ENCODE data around the gene RAPGEF3. TPM values are rescaled to one million over a fixed set of nuclear protein-coding genes. Genes with fewer than 3 reads are reported as not detected.

Gene RAPGEF3
- total and polyA plus RNA-seq, 8 donors = 10.8 to 28.9 (median 16.5) TPM

- H3K27ac ChIP-seq = no peak overlapping the region
- DNase-seq = peak in 1 of 4 donors; percentile 74
- ATAC-seq = no peak
- no peak overlapping the region for H3K4me3 ChIP-seq
- TF ChIP-seq, protein P1, sequence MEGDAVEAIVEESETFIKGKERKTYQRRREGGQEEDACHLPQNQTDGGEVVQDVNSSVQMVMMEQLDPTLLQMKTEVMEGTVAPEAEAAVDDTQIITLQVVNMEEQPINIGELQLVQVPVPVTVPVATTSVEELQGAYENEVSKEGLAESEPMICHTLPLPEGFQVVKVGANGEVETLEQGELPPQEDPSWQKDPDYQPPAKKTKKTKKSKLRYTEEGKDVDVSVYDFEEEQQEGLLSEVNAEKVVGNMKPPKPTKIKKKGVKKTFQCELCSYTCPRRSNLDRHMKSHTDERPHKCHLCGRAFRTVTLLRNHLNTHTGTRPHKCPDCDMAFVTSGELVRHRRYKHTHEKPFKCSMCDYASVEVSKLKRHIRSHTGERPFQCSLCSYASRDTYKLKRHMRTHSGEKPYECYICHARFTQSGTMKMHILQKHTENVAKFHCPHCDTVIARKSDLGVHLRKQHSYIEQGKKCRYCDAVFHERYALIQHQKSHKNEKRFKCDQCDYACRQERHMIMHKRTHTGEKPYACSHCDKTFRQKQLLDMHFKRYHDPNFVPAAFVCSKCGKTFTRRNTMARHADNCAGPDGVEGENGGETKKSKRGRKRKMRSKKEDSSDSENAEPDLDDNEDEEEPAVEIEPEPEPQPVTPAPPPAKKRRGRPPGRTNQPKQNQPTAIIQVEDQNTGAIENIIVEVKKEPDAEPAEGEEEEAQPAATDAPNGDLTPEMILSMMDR (IDR thresholded peaks at IDR 0.05) = no peak
- no peaks in the 10 kb centered on the region for H3K36me3 ChIP-seq
- no peaks in the 10 kb centered on the region for H3K9me3 ChIP-seq
- H3K4me1 ChIP-seq = peaks cover 20 to 39% of the 10 kb centered on the region in 2 donors
- intact Hi-C loops (cut with DNase I) = no loop called here
- H3K27me3 ChIP-seq = no peaks in the 10 kb centered on the region
Observed at GRCh38 chr12:47734725-47735480, 23.8 kb downstream of the RAPGEF3 start.

GRCh38 chr12:47733142-47733541 lies 25.5 kb downstream of the RAPGEF3 start:
- H3K4me1 ChIP-seq = peaks cover 20 to 37% of the 10 kb centered on the region in 2 donors
- intact Hi-C loops (cut with DNase I) = no loop called here
- TF ChIP-seq, protein P1 (IDR thresholded peaks at IDR 0.05) = no peak
- H3K9me3 ChIP-seq = no peaks in the 10 kb centered on the region
- H3K27ac ChIP-seq = no peak overlapping the region
- ATAC-seq = no peak
- H3K36me3 ChIP-seq = no peaks in the 10 kb centered on the region
- DNase-seq = no peak
- H3K27me3 ChIP-seq = no peaks in the 10 kb centered on the region
- no peak overlapping the region for H3K4me3 ChIP-seq

GRCh38 chr12:47732504-47732903 lies 26.2 kb downstream of the RAPGEF3 start:
- intact Hi-C loops (cut with DNase I) = no loop called here

DNA sequence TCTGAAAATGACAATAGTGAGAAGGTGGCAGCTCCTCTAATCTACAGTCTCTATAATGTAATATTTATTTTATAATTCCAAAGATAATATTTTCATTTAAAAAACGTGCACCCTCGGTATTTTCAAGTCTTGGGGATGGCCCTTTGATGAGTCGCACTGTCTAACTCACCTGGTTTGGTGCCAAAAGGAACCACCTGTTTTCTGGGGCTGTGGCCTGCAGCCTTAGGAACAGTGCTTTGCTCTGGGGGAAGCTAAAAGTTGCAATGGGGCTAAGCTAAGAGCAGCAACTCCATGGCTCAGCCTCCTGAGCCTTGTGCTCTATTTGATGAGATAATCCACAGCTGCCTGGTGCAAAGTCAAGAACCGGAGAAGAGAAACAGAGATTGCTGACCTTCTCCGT lies 27.0 kb downstream of the RAPGEF3 start:
- DNase-seq = no peak
- no peaks in the 10 kb centered on the region for H3K27me3 ChIP-seq
- TF ChIP-seq, protein P1 (IDR thresholded peaks at IDR 0.05) = no peak
- H3K36me3 ChIP-seq = no peaks in the 10 kb centered on the region
- H3K27ac ChIP-seq = no peak overlapping the region
- H3K4me1 ChIP-seq = peaks cover 9 to 24% of the 10 kb centered on the region in 2 donors
- no peaks in the 10 kb centered on the region for H3K9me3 ChIP-seq
- intact Hi-C loops (cut with DNase I) = no loop called here
- ATAC-seq = no peak
- no peak overlapping the region for H3K4me3 ChIP-seq

More at GRCh38 chr12:47732504-47732903, 26.2 kb downstream of the RAPGEF3 start:
- H3K4me3 ChIP-seq = no peak overlapping the region
- H3K27ac ChIP-seq = no peak overlapping the region
- no peaks in the 10 kb centered on the region for H3K36me3 ChIP-seq
- H3K27me3 ChIP-seq = no peaks in the 10 kb centered on the region
- no peaks in the 10 kb centered on the region for H3K9me3 ChIP-seq
- ATAC-seq (no peak), DNase-seq (no peak)
- TF ChIP-seq, protein P1 (IDR thresholded peaks at IDR 0.05) = no peak
- peaks cover 17 to 31% of the 10 kb centered on the region in 2 donors for H3K4me1 ChIP-seq

- H3K9me3 ChIP-seq = no peaks in the 10 kb centered on the region
- H3K4me1 ChIP-seq = peaks cover 0 to 13% of the 10 kb centered on the region in 2 donors
- DNase-seq (no peak), ATAC-seq (peak; percentile 68)
- intact Hi-C loops (cut with DNase I) = no loop called here
- no peak overlapping the region for H3K4me3 ChIP-seq
- H3K36me3 ChIP-seq = no peaks in the 10 kb centered on the region
- TF ChIP-seq, protein P1 (IDR thresholded peaks at IDR 0.05) = no peak
- no peak overlapping the region for H3K27ac ChIP-seq
- no peaks in the 10 kb centered on the region for H3K27me3 ChIP-seq
Observed at GRCh38 chr12:47730341-47730744, 28.3 kb downstream of the RAPGEF3 start.
